ENCODE data around the gene UBL7. TPM values are rescaled to one million over a fixed set of nuclear protein-coding genes. Genes with fewer than 3 reads are reported as not detected.

The UBL7 gene
- total RNA-seq, 1 experiment from 2014 or later = 65.3 TPM

DNA sequence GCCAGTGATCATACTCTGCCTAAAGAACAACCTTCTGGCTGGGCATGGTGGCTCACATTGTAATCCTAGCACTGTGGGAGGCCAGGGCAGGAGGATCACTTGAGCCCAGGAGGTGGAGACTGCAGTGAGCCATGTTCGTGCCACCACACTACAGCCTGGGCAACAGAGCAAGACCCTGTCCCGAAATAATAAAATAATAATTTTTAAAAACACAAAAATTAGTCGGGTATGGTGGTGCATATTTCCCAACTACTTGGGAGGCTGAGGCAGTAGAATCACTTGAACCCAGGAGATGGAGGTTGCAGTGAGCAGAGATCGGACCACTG lies 45.5 kb upstream of the UBL7 start:
- TF ChIP-seq, protein P1, sequence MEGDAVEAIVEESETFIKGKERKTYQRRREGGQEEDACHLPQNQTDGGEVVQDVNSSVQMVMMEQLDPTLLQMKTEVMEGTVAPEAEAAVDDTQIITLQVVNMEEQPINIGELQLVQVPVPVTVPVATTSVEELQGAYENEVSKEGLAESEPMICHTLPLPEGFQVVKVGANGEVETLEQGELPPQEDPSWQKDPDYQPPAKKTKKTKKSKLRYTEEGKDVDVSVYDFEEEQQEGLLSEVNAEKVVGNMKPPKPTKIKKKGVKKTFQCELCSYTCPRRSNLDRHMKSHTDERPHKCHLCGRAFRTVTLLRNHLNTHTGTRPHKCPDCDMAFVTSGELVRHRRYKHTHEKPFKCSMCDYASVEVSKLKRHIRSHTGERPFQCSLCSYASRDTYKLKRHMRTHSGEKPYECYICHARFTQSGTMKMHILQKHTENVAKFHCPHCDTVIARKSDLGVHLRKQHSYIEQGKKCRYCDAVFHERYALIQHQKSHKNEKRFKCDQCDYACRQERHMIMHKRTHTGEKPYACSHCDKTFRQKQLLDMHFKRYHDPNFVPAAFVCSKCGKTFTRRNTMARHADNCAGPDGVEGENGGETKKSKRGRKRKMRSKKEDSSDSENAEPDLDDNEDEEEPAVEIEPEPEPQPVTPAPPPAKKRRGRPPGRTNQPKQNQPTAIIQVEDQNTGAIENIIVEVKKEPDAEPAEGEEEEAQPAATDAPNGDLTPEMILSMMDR (IDR thresholded peaks at IDR 0.05 in 2 of 3, conservative IDR thresholded peaks at IDR 0.05 in 1 of 3; ENCODE audit: borderline replicate concordance in 1 of 3, insufficient read depth in 1 of 3, low read depth in 2 of 3, low read length in 2 of 3) = no peak
- TF ChIP-seq RAD21 (IDR thresholded peaks at IDR 0.05; ENCODE audit: low read depth) = no peak
- no peak for TF ChIP-seq EGR1 (IDR thresholded peaks at IDR 0.05; ENCODE audit: low read depth)
- no peak for TF ChIP-seq POLR2AphosphoS5 (IDR thresholded peaks at IDR 0.05; ENCODE audit: low read depth, low read length)
- no peak overlapping the region for H2AFZ ChIP-seq (ENCODE audit: low read depth, low read length, poor library complexity, severe bottlenecking)
- H3K79me2 ChIP-seq (ENCODE audit: insufficient read depth, low read length) = no peaks in the 10 kb centered on the region
- no peaks in the 10 kb centered on the region for H3K27me3 ChIP-seq (ENCODE audit: insufficient read depth, low read length)
- ChIA-PET POLR2A (no interaction called here), CTCF (no interaction called here), RAD21 (ENCODE audit: low non-redundant PET in 1 of 2, low total read pairs in 2 of 2, uncharacterized antibody in 2 of 2, unreplicated experiment in 2 of 2) (no interaction called here)
- H3K9me3 ChIP-seq (ENCODE audit: control insufficient read depth in 1 of 2, insufficient read depth in 1 of 2, low read depth in 1 of 2, low read length in 2 of 2) = no peaks in the 10 kb centered on the region
- peaks cover 0 to 20% of the 10 kb centered on the region in 2 experiments; a peak in 2 of 4 replicates for H3K4me1 ChIP-seq (ENCODE audit: control insufficient read depth in 1 of 2, insufficient read depth in 2 of 2, low read length in 2 of 2)
- H3K27ac ChIP-seq (ENCODE audit: low read depth, low read length) = no peak overlapping the region
- H3K4me3 ChIP-seq (replicated peaks in 1 of 2; ENCODE audit: low read depth in 1 of 2, low read length in 2 of 2) = no peak overlapping the region
- no peak overlapping the region for H3K9ac ChIP-seq (ENCODE audit: low read length)
- H3K36me3 ChIP-seq (ENCODE audit: control insufficient read depth in 1 of 2, insufficient read depth in 2 of 2, low read length in 2 of 2) = no peaks in the 10 kb centered on the region
- no peak for ATAC-seq
- DNase-seq (ENCODE audit: low read depth, low spot score) = no peak
- H4K20me1 ChIP-seq (ENCODE audit: insufficient read depth) = no peaks in the 10 kb centered on the region
- intact Hi-C loops (cut with micrococcal nuclease) = no loop called here
- H3K4me2 ChIP-seq (ENCODE audit: low read length) = no peak overlapping the region
- no peaks in the 10 kb centered on the region for H3K9me2 ChIP-seq (ENCODE audit: insufficient read depth)
- BruUV-seq (replicated peaks) = no TSS peak

DNA sequence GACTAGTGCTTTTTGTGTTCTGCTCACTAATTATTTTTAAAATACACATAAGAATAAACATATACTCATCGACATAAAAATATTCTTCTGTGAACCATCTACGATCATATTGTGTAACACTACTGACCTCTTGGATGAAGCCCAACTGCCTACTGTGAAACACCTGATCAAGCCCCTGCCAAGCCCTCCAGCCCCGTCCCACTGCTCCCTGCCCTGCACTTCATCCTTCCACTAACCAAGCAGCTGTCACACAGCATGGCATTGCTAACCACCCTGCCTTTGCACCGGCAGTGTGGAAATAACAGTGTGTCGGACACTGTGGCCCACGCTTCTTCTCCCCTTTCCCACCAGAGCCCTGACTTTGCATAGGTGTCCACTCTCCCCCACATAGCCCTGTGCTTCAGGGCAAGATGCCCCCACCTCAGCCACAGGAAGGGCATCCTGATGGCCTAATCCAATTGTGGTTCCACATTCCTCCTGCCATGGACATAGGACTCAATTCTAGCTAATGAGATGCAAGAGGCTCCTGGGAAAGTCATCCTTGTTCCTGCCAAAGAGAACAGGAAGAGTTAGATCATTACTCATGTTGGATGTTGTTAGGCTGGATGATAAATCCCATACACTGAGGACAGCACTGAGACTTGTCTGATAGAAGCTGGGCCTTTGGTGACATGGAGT lies 45.0 kb upstream of the UBL7 start:
- BruUV-seq (replicated peaks) = no TSS peak
- RAD21 ChIA-PET (ENCODE audit: low non-redundant PET in 1 of 2, low total read pairs in 2 of 2, uncharacterized antibody in 2 of 2, unreplicated experiment in 2 of 2) = no interaction called here
- H3K79me2 ChIP-seq (ENCODE audit: insufficient read depth, low read length) = no peaks in the 10 kb centered on the region
- no peaks in the 10 kb centered on the region for H4K20me1 ChIP-seq (ENCODE audit: insufficient read depth)
- H3K27ac ChIP-seq (ENCODE audit: low read depth, low read length) = no peak overlapping the region
- H3K4me3 ChIP-seq (replicated peaks in 1 of 2; ENCODE audit: low read depth in 1 of 2, low read length in 2 of 2) = no peak overlapping the region
- POLR2A ChIA-PET = no interaction called here
- no peak overlapping the region for H3K4me2 ChIP-seq (ENCODE audit: low read length)
- H3K9me2 ChIP-seq (ENCODE audit: insufficient read depth) = no peaks in the 10 kb centered on the region
- ATAC-seq = no peak
- H3K9me3 ChIP-seq (ENCODE audit: control insufficient read depth in 1 of 2, insufficient read depth in 1 of 2, low read depth in 1 of 2, low read length in 2 of 2) = no peaks in the 10 kb centered on the region
- no peak overlapping the region for H2AFZ ChIP-seq (ENCODE audit: low read depth, low read length, poor library complexity, severe bottlenecking)
- no peaks in the 10 kb centered on the region for H3K27me3 ChIP-seq (ENCODE audit: insufficient read depth, low read length)
- intact Hi-C loops (cut with micrococcal nuclease) = no loop called here
- CTCF ChIA-PET = no interaction called here
- H3K4me1 ChIP-seq (ENCODE audit: control insufficient read depth in 1 of 2, insufficient read depth in 2 of 2, low read length in 2 of 2) = peaks cover 0 to 15% of the 10 kb centered on the region in 2 experiments; a peak in 2 of 4 replicates
- no peaks in the 10 kb centered on the region for H3K36me3 ChIP-seq (ENCODE audit: control insufficient read depth in 1 of 2, insufficient read depth in 2 of 2, low read length in 2 of 2)
- no peak for TF ChIP-seq POLR2A (IDR thresholded peaks at IDR 0.05; ENCODE audit: borderline replicate concordance, extremely low read depth, insufficient read depth, insufficient read length)
- TF ChIP-seq ZNF274 (IDR thresholded peaks at IDR 0.05; ENCODE audit: low read depth, low read length) = no peak
- TF ChIP-seq EZH2 (IDR thresholded peaks at IDR 0.05) = no peak
- TF ChIP-seq, protein P2, sequence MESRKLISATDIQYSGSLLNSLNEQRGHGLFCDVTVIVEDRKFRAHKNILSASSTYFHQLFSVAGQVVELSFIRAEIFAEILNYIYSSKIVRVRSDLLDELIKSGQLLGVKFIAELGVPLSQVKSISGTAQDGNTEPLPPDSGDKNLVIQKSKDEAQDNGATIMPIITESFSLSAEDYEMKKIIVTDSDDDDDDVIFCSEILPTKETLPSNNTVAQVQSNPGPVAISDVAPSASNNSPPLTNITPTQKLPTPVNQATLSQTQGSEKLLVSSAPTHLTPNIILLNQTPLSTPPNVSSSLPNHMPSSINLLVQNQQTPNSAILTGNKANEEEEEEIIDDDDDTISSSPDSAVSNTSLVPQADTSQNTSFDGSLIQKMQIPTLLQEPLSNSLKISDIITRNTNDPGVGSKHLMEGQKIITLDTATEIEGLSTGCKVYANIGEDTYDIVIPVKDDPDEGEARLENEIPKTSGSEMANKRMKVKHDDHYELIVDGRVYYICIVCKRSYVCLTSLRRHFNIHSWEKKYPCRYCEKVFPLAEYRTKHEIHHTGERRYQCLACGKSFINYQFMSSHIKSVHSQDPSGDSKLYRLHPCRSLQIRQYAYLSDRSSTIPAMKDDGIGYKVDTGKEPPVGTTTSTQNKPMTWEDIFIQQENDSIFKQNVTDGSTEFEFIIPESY (IDR thresholded peaks at IDR 0.05; ENCODE audit: extremely low read depth, insufficient replicate concordance, low read length) = no peak
- DNase-seq (ENCODE audit: low read depth, low spot score) = no peak
- no peak overlapping the region for H3K9ac ChIP-seq (ENCODE audit: low read length)
